ENCODE measurements around the gene PCMT1. TPM values are rescaled to one million over a fixed set of nuclear protein-coding genes. Genes with fewer than 3 reads are reported as not detected.
"Not testable (repeated sequence)": the region's sequence is repeated elsewhere in the genome, so short reads cannot be mapped to it uniquely, and the experiment has no call there.

Gene PCMT1
- total RNA-seq, 1 experiment from 2014 or later, result 115 TPM

- no TSS peak for BruUV-seq (replicated peaks)
- peak; percentile 86 for DNase-seq (ENCODE audit: low spot score)
- H3K4me3 ChIP-seq (ENCODE audit: low read depth, low read length, poor library complexity, severe bottlenecking), result no peak overlapping the region
- peak overlapping the region; percentile 18 for H3K27ac ChIP-seq (ENCODE audit: low read depth, low read length, poor library complexity, severe bottlenecking)
- no peaks in the 10 kb centered on the region for H3K9me3 ChIP-seq (ENCODE audit: low read depth, low read length, poor library complexity, severe bottlenecking)
- no peak for TF ChIP-seq EZH2 (IDR thresholded peaks at IDR 0.05; ENCODE audit: borderline replicate concordance, low read depth, low read length, poor library complexity, severe bottlenecking)
- TF ChIP-seq CTCF (conservative IDR thresholded peaks at IDR 0.05; ENCODE audit: low read depth, low read length), result no peak
- CTCF ChIA-PET, result interaction anchor here (0.8 kb wide), 1 partner anchor 83 kb away, joined by 3 read pairs; no protein-coding TSS in a partner anchor
- no peaks in the 10 kb centered on the region for H3K27me3 ChIP-seq (replicated peaks; ENCODE audit: insufficient read depth, low read depth, low read length, poor library complexity)
- POLR2A ChIA-PET (ENCODE audit: low non-redundant PET), result no interaction called here
- H3K36me3 ChIP-seq (ENCODE audit: insufficient read depth, low read length, poor library complexity, severe bottlenecking), result peaks cover 12% of the 10 kb centered on the region
- peaks cover 48% of the 10 kb centered on the region for H3K4me1 ChIP-seq (ENCODE audit: insufficient read depth, low read length, poor library complexity, severe bottlenecking)
- intact Hi-C loops (cut with micrococcal nuclease; ENCODE audit: unreplicated experiment), result no loop called here
Observed at GRCh38 chr6:149846321-149846720, 96.8 kb downstream of the PCMT1 start.

GRCh38 chr6:149847939-149848267, 98.4 kb downstream of the PCMT1 start:
- CTCF ChIA-PET, result interaction anchor here (1.2 kb wide), 1 partner anchor 141 kb away, joined by 4 read pairs; no protein-coding TSS in a partner anchor
- intact Hi-C loops (cut with micrococcal nuclease; ENCODE audit: unreplicated experiment), result no loop called here
- H3K4me3 ChIP-seq (ENCODE audit: low read depth, low read length, poor library complexity, severe bottlenecking), result no peak overlapping the region
- no peak for TF ChIP-seq CTCF (conservative IDR thresholded peaks at IDR 0.05; ENCODE audit: low read depth, low read length)
- no peak for TF ChIP-seq EZH2 (IDR thresholded peaks at IDR 0.05; ENCODE audit: borderline replicate concordance, low read depth, low read length, poor library complexity, severe bottlenecking)
- peak overlapping the region; percentile 68 for H3K27ac ChIP-seq (ENCODE audit: low read depth, low read length, poor library complexity, severe bottlenecking)
- BruUV-seq (replicated peaks), result no TSS peak
- H3K4me1 ChIP-seq (ENCODE audit: insufficient read depth, low read length, poor library complexity, severe bottlenecking), result peaks cover 64% of the 10 kb centered on the region
- no peaks in the 10 kb centered on the region for H3K27me3 ChIP-seq (replicated peaks; ENCODE audit: insufficient read depth, low read depth, low read length, poor library complexity)
- no peaks in the 10 kb centered on the region for H3K9me3 ChIP-seq (ENCODE audit: low read depth, low read length, poor library complexity, severe bottlenecking)
- no peak for DNase-seq (ENCODE audit: low spot score)
- peaks cover 5% of the 10 kb centered on the region for H3K36me3 ChIP-seq (ENCODE audit: insufficient read depth, low read length, poor library complexity, severe bottlenecking)
- POLR2A ChIA-PET (ENCODE audit: low non-redundant PET), result no interaction called here

GRCh38 chr6:149848343-149848742, 98.8 kb downstream of the PCMT1 start:
- Histone ChIP-seq H3K27ac (ENCODE audit: low read depth, low read length, poor library complexity, severe bottlenecking) (peak overlapping the region; percentile 68), H3K4me1 (ENCODE audit: insufficient read depth, low read length, poor library complexity, severe bottlenecking) (peaks cover 67% of the 10 kb centered on the region)
- POLR2A ChIA-PET (ENCODE audit: low non-redundant PET); intact Hi-C loops (cut with micrococcal nuclease; ENCODE audit: unreplicated experiment); H3K9me3 ChIP-seq (ENCODE audit: low read depth, low read length, poor library complexity, severe bottlenecking); CTCF ChIA-PET; BruUV-seq (replicated peaks); H3K27me3 ChIP-seq (replicated peaks; ENCODE audit: insufficient read depth, low read depth, low read length, poor library complexity); H3K36me3 ChIP-seq (ENCODE audit: insufficient read depth, low read length, poor library complexity, severe bottlenecking); DNase-seq (ENCODE audit: low spot score); H3K4me3 ChIP-seq (ENCODE audit: low read depth, low read length, poor library complexity, severe bottlenecking): not testable (repeated sequence)

GRCh38 chr6:149851461-149852110, 102.0 kb downstream of the PCMT1 start:
- CTCF ChIA-PET, result no interaction called here
- Histone ChIP-seq H3K4me1 (ENCODE audit: insufficient read depth, low read length, poor library complexity, severe bottlenecking) (peaks cover 74% of the 10 kb centered on the region), H3K4me3 (ENCODE audit: low read depth, low read length, poor library complexity, severe bottlenecking) (no peak overlapping the region), H3K27ac (ENCODE audit: low read depth, low read length, poor library complexity, severe bottlenecking) (peak overlapping the region; percentile 68), H3K36me3 (ENCODE audit: insufficient read depth, low read length, poor library complexity, severe bottlenecking) (peaks cover 5% of the 10 kb centered on the region), H3K9me3 (ENCODE audit: low read depth, low read length, poor library complexity, severe bottlenecking) (no peaks in the 10 kb centered on the region), H3K27me3 (replicated peaks; ENCODE audit: insufficient read depth, low read depth, low read length, poor library complexity) (no peaks in the 10 kb centered on the region)
- intact Hi-C loops (cut with micrococcal nuclease; ENCODE audit: unreplicated experiment), result no loop called here
- BruUV-seq (replicated peaks), result no TSS peak
- POLR2A ChIA-PET (ENCODE audit: low non-redundant PET), result no interaction called here
- TF ChIP-seq CTCF (conservative IDR thresholded peaks at IDR 0.05; ENCODE audit: low read depth, low read length) (no peak), EZH2 (IDR thresholded peaks at IDR 0.05; ENCODE audit: borderline replicate concordance, low read depth, low read length, poor library complexity, severe bottlenecking) (no peak)
- no peak for DNase-seq (ENCODE audit: low spot score)

All from A673 (cell line).